ENCODE measurements around the gene MAP4K1. TPM values are rescaled to one million over a fixed set of nuclear protein-coding genes. Genes with fewer than 3 reads are reported as not detected.
A peak's percentile ranks its signal among the peaks of the same experiment; 100 is the strongest.

Gene MAP4K1
- total RNA-seq, 4 donors from 2014 or later, result 0.31 to 0.97 (median 0.78) TPM; not detected in 1

DNA sequence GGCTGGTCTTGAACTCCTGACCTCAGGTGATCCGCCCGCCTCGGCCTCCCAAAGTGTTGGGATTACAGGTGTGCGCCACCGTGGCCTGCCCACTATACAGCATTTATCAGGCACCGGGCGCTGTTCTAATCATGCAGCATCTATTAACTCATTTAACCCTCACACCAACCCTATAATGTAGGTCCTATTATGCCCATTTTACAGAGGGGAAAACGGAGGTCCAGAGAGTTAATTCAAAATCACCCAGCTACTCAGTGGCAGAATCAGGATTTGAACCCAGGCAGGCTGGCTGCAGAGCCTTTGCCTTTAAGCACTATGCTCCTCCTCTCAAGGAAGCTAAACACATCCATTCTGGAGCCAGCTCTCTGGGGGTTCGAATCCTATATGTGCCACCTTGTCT is 54.3 kb downstream of the MAP4K1 start:
- peaks cover 0 to 80% of the 10 kb centered on the region in 2 donors for H3K36me3 ChIP-seq

DNA sequence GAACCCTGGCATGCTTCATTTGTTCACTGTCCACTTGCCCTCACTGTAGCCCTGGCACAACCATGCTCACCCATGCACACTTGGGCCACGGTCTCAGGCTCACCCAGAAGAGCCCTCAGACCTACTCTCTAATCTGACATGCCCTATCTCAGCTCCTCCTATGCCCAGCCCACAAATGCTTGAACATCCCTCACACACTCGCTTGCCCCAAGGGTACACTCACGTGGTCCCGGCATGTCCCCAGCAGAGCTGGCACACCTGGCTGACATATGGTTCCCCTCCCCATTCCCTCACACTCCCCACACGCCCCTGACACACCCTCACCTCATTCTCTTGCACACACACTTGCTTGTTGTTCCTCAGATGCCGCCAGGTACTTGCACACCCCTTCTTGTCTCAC is 55.7 kb downstream of the MAP4K1 start:
- H3K4me3 ChIP-seq, result no peak overlapping the region
- H3K27me3 ChIP-seq, result no peaks in the 10 kb centered on the region
- peaks cover 0 to 80% of the 10 kb centered on the region in 2 donors for H3K36me3 ChIP-seq
- no peaks in the 10 kb centered on the region for H3K4me1 ChIP-seq
- DNase-seq, result no peak
- in situ Hi-C loops (cut with MboI; ENCODE audit: low sequenced_read_pairs in 4 of 4) (no loop called here), intact Hi-C loops (cut with DNase I; ENCODE audit: low total_unique reads) (no loop called here)
- H3K27ac ChIP-seq, result no peak overlapping the region
- TF ChIP-seq, protein P1, sequence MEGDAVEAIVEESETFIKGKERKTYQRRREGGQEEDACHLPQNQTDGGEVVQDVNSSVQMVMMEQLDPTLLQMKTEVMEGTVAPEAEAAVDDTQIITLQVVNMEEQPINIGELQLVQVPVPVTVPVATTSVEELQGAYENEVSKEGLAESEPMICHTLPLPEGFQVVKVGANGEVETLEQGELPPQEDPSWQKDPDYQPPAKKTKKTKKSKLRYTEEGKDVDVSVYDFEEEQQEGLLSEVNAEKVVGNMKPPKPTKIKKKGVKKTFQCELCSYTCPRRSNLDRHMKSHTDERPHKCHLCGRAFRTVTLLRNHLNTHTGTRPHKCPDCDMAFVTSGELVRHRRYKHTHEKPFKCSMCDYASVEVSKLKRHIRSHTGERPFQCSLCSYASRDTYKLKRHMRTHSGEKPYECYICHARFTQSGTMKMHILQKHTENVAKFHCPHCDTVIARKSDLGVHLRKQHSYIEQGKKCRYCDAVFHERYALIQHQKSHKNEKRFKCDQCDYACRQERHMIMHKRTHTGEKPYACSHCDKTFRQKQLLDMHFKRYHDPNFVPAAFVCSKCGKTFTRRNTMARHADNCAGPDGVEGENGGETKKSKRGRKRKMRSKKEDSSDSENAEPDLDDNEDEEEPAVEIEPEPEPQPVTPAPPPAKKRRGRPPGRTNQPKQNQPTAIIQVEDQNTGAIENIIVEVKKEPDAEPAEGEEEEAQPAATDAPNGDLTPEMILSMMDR (IDR thresholded peaks at IDR 0.05 in 4 of 5, conservative IDR thresholded peaks at IDR 0.05 in 1 of 5), result no peak
- TF ChIP-seq POLR2A (IDR thresholded peaks at IDR 0.05), result no peak
- ATAC-seq, result no peak
- H3K9me3 ChIP-seq, result no peaks in the 10 kb centered on the region

More for the DNA sequence above, 54.3 kb downstream of the MAP4K1 start:
- ATAC-seq (no peak), DNase-seq (no peak)
- no peaks in the 10 kb centered on the region for H3K27me3 ChIP-seq
- intact Hi-C loops (cut with DNase I; ENCODE audit: low total_unique reads) (no loop called here), in situ Hi-C loops (cut with MboI; ENCODE audit: low sequenced_read_pairs in 4 of 4) (no loop called here)
- TF ChIP-seq, protein P1 (IDR thresholded peaks at IDR 0.05 in 4 of 5, conservative IDR thresholded peaks at IDR 0.05 in 1 of 5), result no peak
- TF ChIP-seq POLR2A (IDR thresholded peaks at IDR 0.05), result no peak
- H3K4me3 ChIP-seq, result no peak overlapping the region
- H3K4me1 ChIP-seq, result no peaks in the 10 kb centered on the region
- H3K9me3 ChIP-seq, result no peaks in the 10 kb centered on the region
- no peak overlapping the region for H3K27ac ChIP-seq

DNA sequence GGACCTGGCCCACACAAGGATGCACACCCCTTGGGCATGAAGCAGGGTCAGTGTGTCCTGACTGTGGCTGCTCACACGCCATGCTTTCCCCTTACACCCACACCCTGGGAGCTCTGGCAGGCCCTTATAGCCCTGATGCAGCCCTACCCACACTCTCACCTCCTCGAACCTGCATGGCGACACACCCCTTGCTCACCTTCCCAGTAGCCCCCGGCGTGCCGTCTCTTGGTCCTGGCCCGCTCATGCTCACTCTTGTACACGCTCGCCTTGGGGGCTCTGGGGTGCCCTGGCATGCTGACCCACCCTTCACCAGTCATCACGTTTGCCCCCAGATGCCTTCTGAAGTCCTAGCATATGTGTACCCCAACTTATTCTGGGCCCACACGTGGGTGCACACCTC is 56.1 kb downstream of the MAP4K1 start:
- ATAC-seq (no peak), DNase-seq (no peak)
- no peak overlapping the region for H3K4me3 ChIP-seq
- H3K9me3 ChIP-seq, result no peaks in the 10 kb centered on the region
- peaks cover 0 to 80% of the 10 kb centered on the region in 2 donors for H3K36me3 ChIP-seq
- no peaks in the 10 kb centered on the region for H3K4me1 ChIP-seq
- TF ChIP-seq POLR2A (IDR thresholded peaks at IDR 0.05), result no peak
- TF ChIP-seq, protein P1 (IDR thresholded peaks at IDR 0.05 in 4 of 5, conservative IDR thresholded peaks at IDR 0.05 in 1 of 5), result no peak
- intact Hi-C loops (cut with DNase I; ENCODE audit: low total_unique reads), result no loop called here
- in situ Hi-C loops (cut with MboI; ENCODE audit: low sequenced_read_pairs in 4 of 4), result no loop called here
- H3K27ac ChIP-seq, result no peak overlapping the region
- no peaks in the 10 kb centered on the region for H3K27me3 ChIP-seq

DNA sequence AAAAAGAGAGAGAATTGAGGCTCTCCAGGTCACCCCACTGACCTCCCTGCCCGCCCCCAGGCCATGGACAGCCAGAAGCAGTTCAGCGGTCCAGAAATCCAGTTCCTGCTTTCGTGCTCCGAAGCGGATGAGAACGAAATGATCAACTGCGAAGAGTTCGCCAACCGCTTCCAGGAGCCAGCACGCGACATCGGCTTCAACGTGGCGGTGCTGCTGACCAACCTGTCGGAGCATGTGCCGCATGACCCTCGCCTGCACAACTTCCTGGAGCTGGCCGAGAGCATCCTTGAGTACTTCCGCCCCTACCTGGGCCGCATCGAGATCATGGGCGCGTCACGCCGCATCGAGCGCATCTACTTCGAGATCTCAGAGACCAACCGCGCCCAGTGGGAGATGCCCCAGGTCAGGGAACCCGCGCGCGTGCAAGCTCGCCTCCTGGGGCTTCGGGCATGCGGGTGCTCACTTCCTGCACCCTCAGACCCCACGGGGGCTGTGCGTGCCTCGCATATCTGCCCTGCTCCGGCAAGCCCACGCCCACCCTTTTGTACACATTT is 56.6 kb downstream of the MAP4K1 start:
- Histone ChIP-seq H3K27ac (no peak overlapping the region), H3K27me3 (no peaks in the 10 kb centered on the region), H3K36me3 (peaks cover 0 to 82% of the 10 kb centered on the region in 2 donors), H3K4me3 (no peak overlapping the region), H3K9me3 (no peaks in the 10 kb centered on the region), H3K4me1 (no peaks in the 10 kb centered on the region)
- in situ Hi-C loops (cut with MboI; ENCODE audit: low sequenced_read_pairs in 4 of 4), result no loop called here
- ATAC-seq (no peak), DNase-seq (peak in 1 of 2 donors; percentile 26)
- intact Hi-C loops (cut with DNase I; ENCODE audit: low total_unique reads), result no loop called here
- TF ChIP-seq, protein P1 (IDR thresholded peaks at IDR 0.05 in 4 of 5, conservative IDR thresholded peaks at IDR 0.05 in 1 of 5), result no peak
- TF ChIP-seq POLR2A (IDR thresholded peaks at IDR 0.05), result no peak

All from gastrocnemius medialis (tissue), 4 donors.